DOHH2 (cell line): ENCODE results near the gene SYT14.

Experiments used
- H3F3A ChIP-seq: fragments of 200-600 bp; sonication (generic), shearing (Covaris generic); 2 replicates; pipeline ENCODE4 v1.6.0; 2016; ENCODE audit warnings: antibody characterized with exemption, mild to moderate bottlenecking; ENCODE audit not compliant: control insufficient read depth, insufficient read depth
- H3K27ac ChIP-seq: fragments of 200-600 bp; sonication (generic); 2 replicates; pipeline ENCODE4 v1.5.1; 2014; ENCODE audit warnings: low read depth, mild to moderate bottlenecking, low read length, moderate library complexity
- H3K27me3 ChIP-seq: fragments of 200-600 bp; sonication (generic); 2 replicates; pipeline ENCODE4 v1.6.1; 2014; ENCODE audit warnings: mild to moderate bottlenecking, low read length, mixed read lengths; ENCODE audit not compliant: control insufficient read depth
- H3K36me3 ChIP-seq: fragments of 200-600 bp; sonication (generic); 2 replicates; pipeline ENCODE4 v1.6.1; 2014; ENCODE audit warnings: mild to moderate bottlenecking, low read length, moderate library complexity, mixed read lengths; ENCODE audit not compliant: control insufficient read depth
- H3K4me1 ChIP-seq: fragments of 200-600 bp; sonication (generic); 2 replicates; pipeline ENCODE4 v1.6.1; 2014; ENCODE audit warnings: mild to moderate bottlenecking, low read length, mixed read lengths; ENCODE audit not compliant: control insufficient read depth
- H3K4me2 ChIP-seq: fragments of 200-600 bp; sonication (generic); 2 replicates; pipeline ENCODE4 v1.6.0; 2014; ENCODE audit warnings: mild to moderate bottlenecking, low read length, moderate library complexity
- H3K4me3 ChIP-seq: fragments of 200-600 bp; sonication (generic); 2 replicates; pipeline ENCODE4 v1.5.1; 2014; ENCODE audit warnings: mild to moderate bottlenecking, low read length, mixed read lengths
- H3K79me2 ChIP-seq: fragments of 200-600 bp; sonication (generic); 2 replicates; pipeline ENCODE4 v1.6.1; 2014; ENCODE audit warnings: mild to moderate bottlenecking, low read length, mixed read lengths; ENCODE audit not compliant: control insufficient read depth
- H3K9me2 ChIP-seq: fragments of 200-600 bp; sonication (generic); replicated peaks from 2 replicates; pipeline ENCODE4 v1.6.1; 2014; ENCODE audit warnings: mild to moderate bottlenecking, low read length, mixed read lengths; ENCODE audit not compliant: control insufficient read depth
- H3K9me3 ChIP-seq: fragments of 200-600 bp; sonication (generic); 2 replicates; pipeline ENCODE4 v1.6.1; 2014; ENCODE audit warnings: antibody characterized with exemption, low read length, mixed read lengths; ENCODE audit not compliant: control insufficient read depth, insufficient read depth
- H4K20me1 ChIP-seq: fragments of 200-600 bp; sonication (generic); 2 replicates; pipeline ENCODE4 v1.6.0; 2014; ENCODE audit warnings: low read depth, mild to moderate bottlenecking, antibody characterized with exemption, low read length, moderate library complexity; ENCODE audit not compliant: control insufficient read depth, insufficient read depth
- CTCF ChIP-seq: fragments of 200-600 bp; sonication (generic); IDR thresholded peaks from one replicate; pipeline ENCODE4 v1.5.1; 2014; ENCODE audit warnings: antibody characterized with exemption, mild to moderate bottlenecking, low read depth, low read length; ENCODE audit not compliant: poor library complexity, severe bottlenecking
- EZH2phosphoT487 ChIP-seq: fragments of 200-600 bp; sonication (generic); IDR thresholded peaks from 2 replicates; pipeline ENCODE4 v1.6.1; 2017; ENCODE audit warnings: borderline replicate concordance, mild to moderate bottlenecking, antibody characterized with exemption, low read length, moderate library complexity, mixed read lengths

SYT14 gene

GRCh38 chr1:210117198-210117597, 179.2 kb downstream of the SYT14 start:
- no peaks in the 10 kb centered on the region for H3K27me3 ChIP-seq
- H3K9me3 ChIP-seq: no peaks in the 10 kb centered on the region
- no peak overlapping the region for H3K4me2 ChIP-seq
- H3K4me3 ChIP-seq: no peak overlapping the region
- H3K27ac ChIP-seq: no peak overlapping the region
- H3K79me2 ChIP-seq: no peaks in the 10 kb centered on the region
- no peaks in the 10 kb centered on the region for H3K9me2 ChIP-seq
- no peak for TF ChIP-seq EZH2phosphoT487
- no peak for TF ChIP-seq CTCF
- H3K4me1 ChIP-seq: no peaks in the 10 kb centered on the region
- no peaks in the 10 kb centered on the region for H3F3A ChIP-seq
- H3K36me3 ChIP-seq: no peaks in the 10 kb centered on the region
- H4K20me1 ChIP-seq: no peaks in the 10 kb centered on the region

GRCh38 chr1:210117681-210118170, 179.7 kb downstream of the SYT14 start:
- Histone ChIP-seq H3F3A (no peaks in the 10 kb centered on the region), H3K36me3 (no peaks in the 10 kb centered on the region), H3K9me3 (no peaks in the 10 kb centered on the region), H3K79me2 (no peaks in the 10 kb centered on the region), H4K20me1 (no peaks in the 10 kb centered on the region), H3K9me2 (no peaks in the 10 kb centered on the region), H3K27ac (no peak overlapping the region), H3K27me3 (no peaks in the 10 kb centered on the region), H3K4me1 (no peaks in the 10 kb centered on the region), H3K4me2 (no peak overlapping the region), H3K4me3 (no peak overlapping the region)
- no peak for TF ChIP-seq CTCF
- TF ChIP-seq EZH2phosphoT487: no peak

- H3K4me2 ChIP-seq: no peak overlapping the region
- H3K36me3 ChIP-seq: no peaks in the 10 kb centered on the region
- H3K27ac ChIP-seq: no peak overlapping the region
- no peak overlapping the region for H3K4me3 ChIP-seq
- H3K4me1 ChIP-seq: no peaks in the 10 kb centered on the region
- no peaks in the 10 kb centered on the region for H3K9me3 ChIP-seq
- TF ChIP-seq EZH2phosphoT487: no peak
- TF ChIP-seq CTCF: no peak
- no peaks in the 10 kb centered on the region for H3K27me3 ChIP-seq
- no peaks in the 10 kb centered on the region for H3K79me2 ChIP-seq
- H3K9me2 ChIP-seq: no peaks in the 10 kb centered on the region
- no peaks in the 10 kb centered on the region for H4K20me1 ChIP-seq
- H3F3A ChIP-seq: no peaks in the 10 kb centered on the region
These were observed 185.4 kb downstream of the SYT14 start for GRCh38 chr1:210123383-210123782.
